IPS-15b (cell line): ENCODE measurements around the gene IGF2BP3.

Source experiments
- H3K27me3 ChIP-seq: one replicate; pipeline ENCODE4 v1.6.1; 2013; ENCODE audit warnings: low read length; ENCODE audit not compliant: control insufficient read depth, insufficient read depth
- H3K36me3 ChIP-seq: one replicate; pipeline ENCODE4 v1.6.1; 2013; ENCODE audit warnings: low read length; ENCODE audit not compliant: control insufficient read depth, insufficient read depth
- H3K4me1 ChIP-seq: one replicate; pipeline ENCODE4 v1.6.1; 2013; ENCODE audit warnings: mild to moderate bottlenecking, low read length; ENCODE audit not compliant: control insufficient read depth, insufficient read depth
- H3K4me3 ChIP-seq: one replicate; pipeline ENCODE4 v1.5.1; 2013; ENCODE audit warnings: low read depth, low read length
- H3K9ac ChIP-seq: one replicate; pipeline ENCODE4 v1.6.1; 2013; ENCODE audit warnings: low read depth, mild to moderate bottlenecking, low read length
- H3K9me3 ChIP-seq: one replicate; pipeline ENCODE4 v1.6.1; 2013; ENCODE audit warnings: mild to moderate bottlenecking, low read length; ENCODE audit not compliant: control insufficient read depth, insufficient read depth

IGF2BP3 gene

GRCh38 chr7:23358152-23358674, 112.1 kb downstream of the IGF2BP3 start:
- Histone ChIP-seq H3K36me3 (no peaks in the 10 kb centered on the region), H3K4me3 (no peak overlapping the region), H3K9ac (no peak overlapping the region), H3K4me1 (no peaks in the 10 kb centered on the region), H3K27me3 (no peaks in the 10 kb centered on the region), H3K9me3 (no peaks in the 10 kb centered on the region)

- Histone ChIP-seq H3K4me3 (no peak overlapping the region), H3K27me3 (no peaks in the 10 kb centered on the region), H3K4me1 (no peaks in the 10 kb centered on the region), H3K36me3 (no peaks in the 10 kb centered on the region), H3K9me3 (no peaks in the 10 kb centered on the region), H3K9ac (no peak overlapping the region)
Measured at GRCh38 chr7:23357190-23358093, 112.8 kb downstream of the IGF2BP3 start.

- H3K4me3 ChIP-seq, result no peak overlapping the region
- no peaks in the 10 kb centered on the region for H3K36me3 ChIP-seq
- no peaks in the 10 kb centered on the region for H3K27me3 ChIP-seq
- H3K9me3 ChIP-seq, result no peaks in the 10 kb centered on the region
- H3K4me1 ChIP-seq, result no peaks in the 10 kb centered on the region
- no peak overlapping the region for H3K9ac ChIP-seq
Measured at GRCh38 chr7:23356726-23357125, 113.6 kb downstream of the IGF2BP3 start.

- Histone ChIP-seq H3K4me3 (no peak overlapping the region), H3K9me3 (no peaks in the 10 kb centered on the region), H3K36me3 (no peaks in the 10 kb centered on the region), H3K27me3 (no peaks in the 10 kb centered on the region), H3K4me1 (no peaks in the 10 kb centered on the region), H3K9ac (no peak overlapping the region)
Measured at GRCh38 chr7:23356168-23356567, 114.1 kb downstream of the IGF2BP3 start.

GRCh38 chr7:23353172-23353571, 117.1 kb downstream of the IGF2BP3 start:
- H3K36me3 ChIP-seq, result no peaks in the 10 kb centered on the region

GRCh38 chr7:23350466-23350865, 119.8 kb downstream of the IGF2BP3 start:
- Histone ChIP-seq H3K9me3 (no peaks in the 10 kb centered on the region), H3K4me3 (no peak overlapping the region), H3K27me3 (no peaks in the 10 kb centered on the region), H3K4me1 (no peaks in the 10 kb centered on the region), H3K36me3 (peaks cover 2% of the 10 kb centered on the region), H3K9ac (no peak overlapping the region)

More at GRCh38 chr7:23353172-23353571, 117.1 kb downstream of the IGF2BP3 start:
- Histone ChIP-seq H3K27me3 (no peaks in the 10 kb centered on the region), H3K4me1 (no peaks in the 10 kb centered on the region), H3K9me3 (no peaks in the 10 kb centered on the region), H3K4me3 (no peak overlapping the region), H3K9ac (no peak overlapping the region)

GRCh38 chr7:23349484-23350157, 120.7 kb downstream of the IGF2BP3 start:
- H3K4me1 ChIP-seq, result no peaks in the 10 kb centered on the region
- H3K9ac ChIP-seq, result no peak overlapping the region
- H3K36me3 ChIP-seq, result peaks cover 8% of the 10 kb centered on the region
- H3K27me3 ChIP-seq, result no peaks in the 10 kb centered on the region
- no peak overlapping the region for H3K4me3 ChIP-seq
- H3K9me3 ChIP-seq, result no peaks in the 10 kb centered on the region

- Histone ChIP-seq H3K9me3 (no peaks in the 10 kb centered on the region), H3K9ac (no peak overlapping the region), H3K27me3 (no peaks in the 10 kb centered on the region), H3K4me3 (no peak overlapping the region), H3K36me3 (peaks cover 16% of the 10 kb centered on the region), H3K4me1 (no peaks in the 10 kb centered on the region)
Measured at GRCh38 chr7:23347682-23348180, 122.6 kb downstream of the IGF2BP3 start.

- no peak overlapping the region for H3K9ac ChIP-seq
- no peak overlapping the region for H3K4me3 ChIP-seq
- H3K36me3 ChIP-seq, result peaks cover 17% of the 10 kb centered on the region
- H3K9me3 ChIP-seq, result no peaks in the 10 kb centered on the region
- no peaks in the 10 kb centered on the region for H3K4me1 ChIP-seq
- H3K27me3 ChIP-seq, result no peaks in the 10 kb centered on the region
Measured at GRCh38 chr7:23347033-23347681, 123.1 kb downstream of the IGF2BP3 start.

GRCh38 chr7:23346316-23346715, 124.0 kb downstream of the IGF2BP3 start:
- Histone ChIP-seq H3K9ac (no peak overlapping the region), H3K27me3 (no peaks in the 10 kb centered on the region), H3K4me1 (no peaks in the 10 kb centered on the region), H3K36me3 (peaks cover 19% of the 10 kb centered on the region), H3K9me3 (no peaks in the 10 kb centered on the region), H3K4me3 (no peak overlapping the region)

- no peaks in the 10 kb centered on the region for H3K9me3 ChIP-seq
- H3K4me1 ChIP-seq, result no peaks in the 10 kb centered on the region
- peaks cover 22% of the 10 kb centered on the region for H3K36me3 ChIP-seq
- H3K27me3 ChIP-seq, result no peaks in the 10 kb centered on the region
- H3K4me3 ChIP-seq, result no peak overlapping the region
- no peak overlapping the region for H3K9ac ChIP-seq
Measured at GRCh38 chr7:23345601-23346000, 124.7 kb downstream of the IGF2BP3 start.
